Activated CD4-positive, alpha-beta T cell treated with anti-CD3 and anti-CD28 coated beads, Interleukin-2, amount 50 U/mL, for 1 hour (primary cell): Measurements from ENCODE around the gene ATP9A.
"Not testable (repeated sequence)": the region's sequence is repeated elsewhere in the genome, so short reads cannot be mapped to it uniquely, and the experiment has no call there.

ENCODE experiments used
- DNase-seq: peaks from one replicate; pipeline ENCODE4 v3.0.0-alpha.2; 2020

The ATP9A gene

GRCh38 chr20:51691703-51692102 is 76.5 kb downstream of the ATP9A start:
- DNase-seq, result no peak

- no peak for DNase-seq
Measured at GRCh38 chr20:51688600-51689244, 79.5 kb downstream of the ATP9A start.

- DNase-seq, result no peak
Measured at GRCh38 chr20:51687630-51688029, 80.6 kb downstream of the ATP9A start.

- no peak for DNase-seq
Measured at GRCh38 chr20:51687108-51687507, 81.1 kb downstream of the ATP9A start.

GRCh38 chr20:51685494-51685893 is 82.7 kb downstream of the ATP9A start:
- DNase-seq, result not testable (repeated sequence)

GRCh38 chr20:51680067-51680749 is 88.0 kb downstream of the ATP9A start:
- no peak for DNase-seq

- DNase-seq, result no peak
Measured at GRCh38 chr20:51679254-51679921, 88.8 kb downstream of the ATP9A start.

GRCh38 chr20:51678026-51678697 is 90.0 kb downstream of the ATP9A start:
- no peak for DNase-seq

- DNase-seq, result no peak
Measured at GRCh38 chr20:51668947-51669346, 99.2 kb downstream of the ATP9A start.

- DNase-seq, result no peak
Measured at GRCh38 chr20:51668515-51668914, 99.7 kb downstream of the ATP9A start.

- DNase-seq, result no peak
Measured at GRCh38 chr20:51667491-51667890, 100.7 kb downstream of the ATP9A start.

- DNase-seq, result no peak
Measured at GRCh38 chr20:51667002-51667408, 101.2 kb downstream of the ATP9A start.

- no peak for DNase-seq
Measured at GRCh38 chr20:51666126-51666525, 102.1 kb downstream of the ATP9A start.

- DNase-seq, result no peak
Measured at GRCh38 chr20:51665543-51666118, 102.6 kb downstream of the ATP9A start.

- DNase-seq, result peak; percentile 10
Measured at GRCh38 chr20:51661609-51662178, 106.5 kb downstream of the ATP9A start.

GRCh38 chr20:51660672-51661608 is 107.2 kb downstream of the ATP9A start:
- no peak for DNase-seq

- no peak for DNase-seq
Measured at GRCh38 chr20:51659491-51660050, 108.6 kb downstream of the ATP9A start.

GRCh38 chr20:51656726-51657260 is 111.4 kb downstream of the ATP9A start:
- no peak for DNase-seq

GRCh38 chr20:51656089-51656488 is 112.1 kb downstream of the ATP9A start:
- not testable (repeated sequence) for DNase-seq

GRCh38 chr20:51654495-51654894 is 113.7 kb downstream of the ATP9A start:
- DNase-seq, result no peak

- no peak for DNase-seq
Measured at GRCh38 chr20:51654060-51654459, 114.1 kb downstream of the ATP9A start.
